Mucosa of descending colon (tissue), 3 donors: ENCODE results near the gene MYBPC3. TPM values are rescaled to one million over a fixed set of nuclear protein-coding genes. Genes with fewer than 3 reads are reported as not detected.
A peak's percentile ranks its signal among the peaks of the same experiment; 100 is the strongest.

Experiments
- ATAC-seq: fragments of 200-7000 bp; cut with Tn5 transposase; one replicate; pipeline ENCODE4 v1.9.1; 2020; ENCODE audit warnings: mild to moderate bottlenecking, moderate library complexity
- DNase-seq, 3 donors: peaks; one replicate each; pipeline ENCODE4 v3.0.0-alpha.2; 2020
- H3K36me3 ChIP-seq: fragments of 200-600 bp; one replicate; pipeline ENCODE4 v1.8.0; 2021; ENCODE audit warnings: low read depth, mild to moderate bottlenecking
- H3K4me1 ChIP-seq: fragments of 200-600 bp; one replicate; pipeline ENCODE4 v1.8.0; 2021; ENCODE audit warnings: low read depth, mild to moderate bottlenecking
- H3K4me3 ChIP-seq: fragments of 200-600 bp; one replicate; pipeline ENCODE4 v1.8.0; 2021; ENCODE audit warnings: mild to moderate bottlenecking
- H3K9me3 ChIP-seq: fragments of 200-600 bp; one replicate; pipeline ENCODE4 v1.8.0; 2021; ENCODE audit warnings: mild to moderate bottlenecking
- CTCF ChIP-seq: fragments of 200-600 bp; IDR thresholded peaks from one replicate; pipeline ENCODE4 v1.8.0; 2022; ENCODE audit warnings: antibody characterized with exemption, mild to moderate bottlenecking
- intact Hi-C, 2 donors: fragments of 100-400 bp; cut with DNase I in 1 of 2; cut with micrococcal nuclease in 1 of 2; formaldehyde crosslinking; loops; one replicate each; pipeline versions ENCODE4 v1.11.0 to v1.11.1; 2022; cut with DNase I, micrococcal nuclease
- total RNA-seq, 3 donors: library from RNA; stranded (reverse); fragmentation: NEBNext Ultra II Directional in 2 of 3; extraction: Animal tissue kit (Norgen Biotek cat#: 25700) in 2 of 3; gene quantifications; one replicate each; pipeline versions ENCODE4 v1.2.1 to v1.2.4, GENCODE V29; 2021 to 2023
- donor health status: DM: no; HTN: no; CAD: no; lungs with moderate emphysema.
- donor health status: DM: no; HTN: no; CAD: no.
- donor health status: DM: no; HTN: yes; CAD: no.

Gene MYBPC3
- total RNA-seq, 3 donors from 2014 or later, result 0.06 to 1.1 (median 0.09) TPM

GRCh38 chr11:47356129-47356997, 3.9 kb upstream of the MYBPC3 start:
- DNase-seq (peak in 1 of 3 donors; percentile 24), ATAC-seq (no peak)
- TF ChIP-seq CTCF, result no peak
- no peaks in the 10 kb centered on the region for H3K4me1 ChIP-seq
- intact Hi-C loops, result loop anchor here in 1 of 2 donors (10.0 kb wide), 1 partner anchor 182 kb away; the partner anchor contains the start of gene ARFGAP2
- no peaks in the 10 kb centered on the region for H3K36me3 ChIP-seq
- no peak overlapping the region for H3K4me3 ChIP-seq
- H3K9me3 ChIP-seq, result no peaks in the 10 kb centered on the region

GRCh38 chr11:47355283-47356128, 3.0 kb upstream of the MYBPC3 start:
- Histone ChIP-seq H3K4me1 (no peaks in the 10 kb centered on the region), H3K9me3 (no peaks in the 10 kb centered on the region), H3K36me3 (no peaks in the 10 kb centered on the region), H3K4me3 (no peak overlapping the region)
- peak; percentile 94 to 100 (median 99) for DNase-seq
- peak; percentile 98 for ATAC-seq
- peak; percentile 89 for TF ChIP-seq CTCF
- intact Hi-C loops, result loop anchor here in 1 of 2 donors (10.0 kb wide), 1 partner anchor 181 kb away; the partner anchor contains the start of gene ARFGAP2

- no peak for ATAC-seq
- DNase-seq, result no peak
- Histone ChIP-seq H3K4me3 (no peak overlapping the region), H3K36me3 (no peaks in the 10 kb centered on the region), H3K9me3 (no peaks in the 10 kb centered on the region), H3K4me1 (no peaks in the 10 kb centered on the region)
- TF ChIP-seq CTCF, result no peak
- intact Hi-C loops, result loop anchor here in 1 of 2 donors (10.0 kb wide), 1 partner anchor 180 kb away; the partner anchor contains the start of gene ARFGAP2
These were observed 2.4 kb upstream of the MYBPC3 start for GRCh38 chr11:47354913-47355282.

DNA sequence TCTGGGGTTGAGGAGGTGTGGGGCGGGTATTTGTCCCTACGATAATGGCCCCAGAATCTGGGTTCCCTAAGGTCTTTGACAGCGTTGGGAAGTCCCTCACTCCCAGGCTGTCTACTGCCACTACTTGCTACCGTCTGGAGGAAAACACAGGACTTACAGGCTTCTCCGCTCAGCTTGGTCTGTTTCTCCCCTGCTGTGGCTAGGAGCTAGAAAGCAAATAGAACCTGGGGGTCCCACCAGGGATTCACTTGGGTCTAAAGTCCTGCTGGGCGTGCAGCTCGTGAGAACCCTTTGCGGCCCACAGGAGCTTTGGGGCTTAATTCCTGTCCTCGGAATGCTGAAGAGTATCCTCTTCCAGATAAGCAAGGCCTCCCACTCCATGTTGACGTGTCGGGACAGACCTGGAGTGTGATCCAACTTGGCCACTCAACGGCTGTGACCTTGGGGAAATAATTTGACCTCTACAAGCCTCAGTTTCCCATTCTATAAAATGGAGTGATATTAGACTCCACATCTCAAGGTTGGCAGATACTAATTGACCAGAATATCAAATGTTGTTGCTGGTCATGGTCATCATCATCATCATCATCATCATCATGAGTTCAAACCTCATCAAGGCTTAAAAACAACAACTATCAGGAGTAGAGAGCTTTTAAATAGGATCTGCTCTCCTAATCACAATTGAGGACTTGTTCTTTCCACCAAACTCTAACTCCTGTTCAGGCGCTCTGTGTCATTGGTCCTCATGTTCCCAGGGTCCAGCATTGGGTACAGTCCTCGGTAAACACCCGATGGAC, 1.7 kb upstream of the MYBPC3 start:
- intact Hi-C loops, result loop anchor here in 1 of 2 donors (10.0 kb wide), 1 partner anchor 179 kb away; the partner anchor contains the start of gene ARFGAP2

More for the DNA sequence above, 1.7 kb upstream of the MYBPC3 start:
- ATAC-seq (no peak), DNase-seq (peak in 1 of 3 donors; percentile 10)
- no peak for TF ChIP-seq CTCF
- Histone ChIP-seq H3K4me1 (no peaks in the 10 kb centered on the region), H3K9me3 (no peaks in the 10 kb centered on the region), H3K4me3 (no peak overlapping the region), H3K36me3 (no peaks in the 10 kb centered on the region)
